Stimulated activated CD4-positive, alpha-beta T cell treated with anti-CD3 and anti-CD28 coated beads, Interleukin-12 subunit alpha, Interleukin-12 subunit beta, amount 100 ng/mL, for 48 hours (primary cell): ENCODE measurements around the gene RSU1.
A peak's percentile ranks its signal among the peaks of the same experiment; 100 is the strongest.

Source experiments
- DNase-seq, 3 donors: peaks; one replicate each; pipeline ENCODE4 v3.0.0-alpha.2; 2020; ENCODE audit warnings: low read depth in 2 of 3, low spot score in 1 of 3

RSU1 gene

GRCh38 chr10:16611037-16611436, 206.2 kb downstream of the RSU1 start:
- DNase-seq = no peak

GRCh38 chr10:16609211-16609610, 208.0 kb downstream of the RSU1 start:
- DNase-seq = no peak

- DNase-seq = no peak
These were observed 210.3 kb downstream of the RSU1 start for GRCh38 chr10:16606923-16607322.

GRCh38 chr10:16606421-16606820, 210.8 kb downstream of the RSU1 start:
- no peak for DNase-seq

DNA sequence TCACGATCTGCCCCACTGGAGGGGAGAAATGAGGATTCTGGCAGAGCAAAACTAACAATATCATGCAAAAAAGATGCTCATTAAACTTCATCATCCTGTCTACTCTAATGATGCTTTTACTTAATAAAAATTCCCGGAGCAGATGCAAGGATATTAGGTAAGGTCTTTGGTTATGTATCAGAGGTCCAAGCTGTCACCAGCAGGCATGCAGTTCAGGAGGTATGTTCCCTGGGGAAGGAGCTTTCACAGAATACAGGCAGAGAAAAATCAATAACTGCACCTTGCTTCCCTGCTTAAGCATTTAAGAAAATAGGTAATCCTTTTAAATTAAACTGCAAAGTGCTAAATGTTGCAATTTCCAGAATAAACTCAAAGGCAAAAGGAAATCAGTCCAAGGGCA, 213.9 kb downstream of the RSU1 start:
- no peak for DNase-seq

- no peak for DNase-seq
These were observed 215.0 kb downstream of the RSU1 start for GRCh38 chr10:16602104-16602775.

DNA sequence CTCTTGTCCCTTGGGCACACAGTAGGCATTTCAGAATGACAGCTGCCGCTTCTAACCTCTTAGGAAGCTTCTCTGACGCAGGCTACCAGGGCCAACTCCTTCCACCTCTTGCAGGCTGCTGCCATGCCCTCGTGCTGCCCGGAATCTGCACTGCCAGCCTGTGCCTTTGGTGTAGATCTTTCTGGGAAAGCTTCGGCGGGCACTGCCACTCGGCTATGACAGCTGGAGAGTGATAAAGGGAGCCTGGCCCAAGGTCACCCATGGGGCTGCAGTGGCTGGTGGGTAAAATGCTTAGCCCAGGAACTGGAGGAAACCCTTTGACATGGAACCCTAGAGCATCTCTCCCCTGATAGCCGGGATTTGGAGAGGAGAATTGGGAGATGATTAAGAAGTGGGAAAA, 217.6 kb downstream of the RSU1 start:
- no peak for DNase-seq

DNA sequence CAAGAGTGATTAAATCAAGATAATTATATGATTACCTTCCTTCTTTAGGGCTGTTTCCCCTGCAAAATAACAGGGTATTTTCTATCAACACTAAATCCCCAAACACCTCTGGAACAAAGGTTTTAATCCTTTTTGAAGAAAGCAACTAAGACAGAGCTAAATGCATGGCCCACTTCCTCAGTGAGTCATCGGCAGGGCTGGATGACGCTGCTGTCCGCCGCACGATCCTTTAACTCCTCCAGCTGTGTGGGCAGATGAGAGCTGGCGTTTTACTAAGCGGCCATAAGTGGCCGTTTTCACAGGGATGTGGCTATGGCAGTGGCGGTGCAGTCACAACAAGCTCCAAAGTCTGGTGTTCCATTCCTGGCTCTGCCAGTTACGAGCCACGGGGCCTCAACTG, 219.6 kb downstream of the RSU1 start:
- DNase-seq = no peak

- no peak for DNase-seq
These were observed 224.8 kb downstream of the RSU1 start for GRCh38 chr10:16592378-16592777.

DNA sequence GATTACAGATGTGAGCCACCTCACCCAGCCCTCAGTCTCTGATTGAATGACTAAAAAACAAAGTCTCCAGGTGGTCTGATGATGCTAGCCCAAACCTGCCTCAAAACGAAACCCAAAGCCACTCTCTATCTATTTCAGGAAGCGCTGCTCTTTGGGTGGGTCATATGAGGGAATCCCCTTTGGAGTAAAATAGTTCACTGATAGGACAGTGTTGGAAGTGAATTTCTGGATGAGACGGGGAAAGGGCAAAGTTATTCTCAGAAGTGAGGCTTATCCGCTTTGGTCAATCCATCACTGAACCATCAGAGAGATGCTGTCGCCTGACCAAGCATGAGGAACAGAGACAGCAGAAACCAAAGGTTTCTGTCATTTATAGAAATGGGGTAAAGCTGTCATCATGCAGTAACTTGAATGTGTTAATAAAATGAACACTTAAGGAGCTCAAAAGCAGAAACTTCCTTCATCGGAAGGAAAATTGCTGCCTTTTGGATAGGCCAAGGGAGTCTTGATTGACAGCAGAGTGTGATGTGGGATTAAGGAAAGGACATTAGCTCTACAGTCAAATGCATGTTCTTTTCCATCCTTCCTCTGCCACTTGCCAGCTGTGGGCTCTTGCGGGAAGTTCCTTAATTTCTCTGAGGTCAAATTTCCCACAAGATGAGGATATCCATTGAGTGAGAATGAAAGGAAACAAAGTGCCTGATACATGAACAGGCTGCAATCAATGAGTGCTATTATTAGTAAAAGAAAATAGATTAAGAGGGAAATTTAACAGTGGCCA, 230.7 kb downstream of the RSU1 start:
- no peak for DNase-seq

DNA sequence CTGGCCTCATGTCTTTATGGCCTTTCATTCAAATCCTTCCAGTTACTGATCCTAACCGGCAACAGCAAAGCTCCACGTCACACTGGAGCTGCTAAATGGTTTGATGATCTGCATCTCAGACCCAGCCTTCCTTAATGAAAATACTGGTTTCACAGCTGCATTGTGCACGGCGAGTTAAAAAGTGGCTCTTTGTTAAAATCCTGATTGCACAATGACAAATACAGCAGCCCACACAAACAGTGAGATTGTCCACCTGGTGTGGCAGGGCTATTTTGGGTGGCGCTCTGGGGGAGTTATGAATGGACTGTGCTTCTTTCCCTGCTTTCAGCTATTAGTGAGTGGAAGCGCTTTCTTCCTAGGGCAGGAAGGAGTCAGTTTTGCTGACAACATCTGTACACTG, 232.1 kb downstream of the RSU1 start:
- DNase-seq = no peak

GRCh38 chr10:16583382-16583781, 233.8 kb downstream of the RSU1 start:
- DNase-seq = no peak

DNA sequence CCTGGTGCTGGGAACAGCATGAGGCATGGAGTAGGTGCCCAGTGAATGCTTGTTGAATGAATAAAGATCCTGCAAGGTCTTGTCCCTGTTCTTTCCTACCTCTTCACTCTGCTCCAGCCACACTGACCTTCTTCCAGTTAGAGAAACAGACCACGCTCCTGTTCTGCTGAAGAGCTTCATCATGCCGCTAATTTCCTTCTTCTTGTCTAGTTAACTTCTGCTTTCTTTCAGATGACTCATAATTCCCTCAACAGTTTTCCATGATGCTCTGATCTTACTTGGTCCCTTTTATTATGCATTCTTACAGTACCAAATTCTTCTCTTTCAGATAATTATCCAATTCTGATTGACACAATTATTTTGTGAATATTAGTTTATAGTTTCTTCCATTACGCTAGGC, 236.0 kb downstream of the RSU1 start:
- no peak for DNase-seq

GRCh38 chr10:16570731-16571130, 246.5 kb downstream of the RSU1 start:
- DNase-seq = no peak

GRCh38 chr10:16566202-16566805, 250.9 kb downstream of the RSU1 start:
- no peak for DNase-seq

DNA sequence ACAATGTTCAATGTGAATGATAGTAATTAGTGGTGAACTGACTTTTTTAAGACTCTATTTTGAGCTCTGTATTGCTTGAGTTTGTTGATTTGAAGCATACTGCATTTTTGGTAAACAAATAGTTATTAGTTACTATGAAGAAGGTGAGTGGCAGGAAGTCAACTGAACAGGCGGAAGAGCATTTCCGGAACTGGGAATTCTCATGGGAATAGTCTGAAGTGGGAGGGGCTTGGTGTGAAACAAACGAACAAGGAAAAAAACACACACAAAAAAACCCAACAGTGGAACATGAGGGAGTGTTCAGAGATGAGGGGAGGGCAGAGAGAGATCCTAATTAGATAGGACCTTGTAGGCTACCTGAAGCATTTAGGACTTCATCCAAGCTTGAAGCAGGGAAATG, 251.6 kb downstream of the RSU1 start:
- no peak for DNase-seq

DNA sequence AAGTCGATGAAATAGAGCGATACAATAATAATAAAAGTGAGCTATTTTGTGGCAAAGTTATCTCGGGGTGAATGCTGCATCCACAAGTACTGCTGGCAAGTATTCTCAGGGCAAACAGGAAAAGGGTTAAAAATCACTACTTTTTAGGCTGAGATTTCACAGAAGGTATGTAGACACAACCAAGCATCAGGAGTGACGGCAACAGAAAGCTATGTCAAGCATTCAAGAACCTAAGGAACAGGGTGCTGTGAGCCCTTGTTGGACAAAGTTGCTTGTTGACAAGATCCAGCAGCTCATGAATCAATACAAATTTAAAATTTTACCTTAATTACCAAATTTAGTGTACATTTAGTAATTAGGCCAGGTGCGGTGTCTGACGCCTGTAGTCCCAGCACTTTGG, 254.3 kb downstream of the RSU1 start:
- no peak for DNase-seq

DNA sequence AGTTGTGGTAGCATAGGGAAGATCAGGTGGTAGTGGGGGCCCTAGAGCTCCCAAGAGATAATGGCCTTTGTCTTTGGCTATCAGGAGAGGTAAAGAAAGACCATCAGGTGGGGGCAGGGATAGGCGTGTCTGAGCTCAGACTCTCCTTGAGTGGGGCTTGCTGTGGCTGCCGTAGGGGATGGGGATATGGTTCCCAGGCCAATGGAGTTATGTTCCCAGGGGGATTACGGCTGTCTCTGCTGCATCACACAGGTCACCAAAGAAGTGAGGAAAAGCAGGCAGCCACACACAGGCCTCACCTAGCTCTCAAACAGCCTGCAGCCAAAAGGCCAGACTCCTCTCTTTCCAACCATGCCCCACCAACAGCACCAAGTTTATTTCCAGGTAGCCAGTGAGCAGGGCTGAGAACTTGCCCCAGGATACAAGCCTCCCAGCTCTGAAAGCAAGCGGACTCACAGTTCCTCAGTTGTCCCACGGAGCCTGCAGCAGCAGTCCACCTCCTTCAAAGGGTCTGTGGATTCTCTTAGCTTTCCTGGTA, 257.9 kb downstream of the RSU1 start:
- no peak for DNase-seq

GRCh38 chr10:16547973-16548372, 269.3 kb downstream of the RSU1 start:
- DNase-seq = no peak

DNA sequence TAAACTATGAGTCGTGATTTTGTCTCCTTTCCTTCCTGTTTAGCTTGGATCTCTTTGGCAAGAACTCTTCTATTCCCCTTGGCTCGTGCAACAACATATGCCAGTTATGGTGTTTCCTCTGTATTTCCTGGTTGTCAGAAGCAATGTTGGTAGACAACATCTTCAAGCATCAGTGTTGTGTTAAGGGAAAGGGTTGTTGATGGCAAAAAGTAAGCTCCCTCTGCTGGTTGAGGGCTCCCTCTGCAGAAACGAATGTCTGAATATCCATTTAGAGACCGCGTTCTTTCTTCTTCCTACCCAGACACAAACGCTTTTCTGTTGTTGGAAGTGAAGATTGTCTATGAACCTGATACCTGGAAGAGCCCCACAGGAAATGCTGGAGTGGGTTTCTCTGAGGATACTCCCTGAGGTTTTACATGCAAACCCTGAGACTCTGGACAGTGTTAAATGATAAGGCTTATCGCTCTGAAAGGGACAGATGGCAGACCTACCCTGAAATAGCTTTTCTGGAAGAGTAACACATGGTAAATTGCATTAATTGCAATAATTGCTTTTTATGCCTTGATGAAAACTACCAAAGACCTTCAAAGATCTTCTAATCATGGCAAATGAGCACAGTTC, 272.0 kb downstream of the RSU1 start:
- peak in 1 of 3 donors; percentile 5 for DNase-seq

- DNase-seq = no peak
These were observed 272.6 kb downstream of the RSU1 start for GRCh38 chr10:16544591-16544990.

GRCh38 chr10:16544099-16544498, 273.1 kb downstream of the RSU1 start:
- no peak for DNase-seq
